HepG2 (cell line): ENCODE results near the gene SLC6A12. TPM values are rescaled to one million over a fixed set of nuclear protein-coding genes. Genes with fewer than 3 reads are reported as not detected.

ENCODE experiments used
- BRCA1 ChIP-seq: sonication (generic); formaldehyde crosslinking; IDR thresholded peaks from 2 replicates; pipeline ENCODE4 v1.4.0; 2020; ENCODE audit warnings: missing genetic modification reagents
- CBX5 ChIP-seq: sonication (generic); formaldehyde crosslinking; IDR thresholded peaks from 2 replicates; pipeline ENCODE4 v1.4.0; 2020; ENCODE audit warnings: missing genetic modification reagents, borderline replicate concordance
- KLF16 ChIP-seq, 2 experiments: sonication (generic) in 1 of 2; formaldehyde crosslinking in 1 of 2; IDR thresholded peaks; 2 replicates each; pipeline versions ENCODE4 v1.6.1 to v1.8.0; 2016 to 2023; ENCODE audit warnings: missing genetic modification reagents in 2 of 2, missing compliant biosample characterization in 1 of 2
- NFAT5 ChIP-seq: sonication (generic); formaldehyde crosslinking; IDR thresholded peaks from 2 replicates; pipeline ENCODE4 v1.4.0; 2020; ENCODE audit warnings: missing genetic modification reagents
- TOE1 ChIP-seq: sonication (generic); formaldehyde crosslinking; IDR thresholded peaks from 2 replicates; pipeline ENCODE4 v1.4.0; 2020; ENCODE audit warnings: mild to moderate bottlenecking, missing genetic modification reagents
- ZEB1 ChIP-seq: IDR thresholded peaks from 2 replicates; pipeline ENCODE4 v1.6.1; 2012; ENCODE audit warnings: mild to moderate bottlenecking, low read depth, inconsistent platforms; ENCODE audit not compliant: insufficient replicate concordance
- ZFX ChIP-seq: sonication (generic); formaldehyde crosslinking; IDR thresholded peaks from 2 replicates; pipeline ENCODE4 v1.4.0; 2020; ENCODE audit warnings: mild to moderate bottlenecking, low read depth, missing genetic modification reagents, moderate library complexity
- ZKSCAN5 ChIP-seq: sonication (generic); formaldehyde crosslinking; IDR thresholded peaks from 2 replicates; pipeline ENCODE4 v1.5.1; 2020; ENCODE audit warnings: mild to moderate bottlenecking, missing genetic modification reagents
- ZNF790 ChIP-seq: sonication (generic); formaldehyde crosslinking; IDR thresholded peaks from 2 replicates; pipeline ENCODE4 v1.8.0; 2022; ENCODE audit warnings: missing genetic modification reagents, mild to moderate bottlenecking, borderline replicate concordance
- polyA plus RNA-seq, 8 experiments: library from polyadenylated mRNA; depleted of rRNA in 3 of 8; stranded (reverse) in 7 of 8; unstranded in 1 of 8; fragments of >200 nt; fragmentation: Illumina TruSeq in 4 of 8; extraction: Trizol in 4 of 8; gene quantifications; 2 replicates each; pipeline versions ENCODE4 v1.2.1 to v1.2.3, GENCODE V29; 2011 to 2016; ENCODE audit warnings: low read depth in 4 of 8, missing spikeins in 1 of 8, mixed read lengths in 1 of 8; ENCODE audit not compliant: insufficient read depth in 1 of 8
- total RNA-seq, 5 experiments: library from RNA; depleted of rRNA; stranded (reverse); fragments of >200 nt; fragmentation: Illumina TruSeq; extraction: Trizol; gene quantifications; 2 replicates each; pipeline ENCODE4 v1.2.3, GENCODE V29; 2016; ENCODE audit warnings: low read depth in 1 of 5
- TF ChIP-seq, protein P1 (sequence below): sonication (generic); formaldehyde crosslinking; IDR thresholded peaks from 2 replicates; pipeline ENCODE4 v1.9.0; 2021; ENCODE audit warnings: missing genetic modification reagents, borderline replicate concordance
- TF ChIP-seq, protein P2 (sequence below): sonication (generic); formaldehyde crosslinking; IDR thresholded peaks from 2 replicates; pipeline ENCODE4 v1.5.0; 2020; ENCODE audit warnings: missing genetic modification reagents
- TF ChIP-seq, protein P3 (sequence below): sonication (generic); formaldehyde crosslinking; IDR thresholded peaks from 2 replicates; pipeline ENCODE4 v1.4.0; 2020; ENCODE audit warnings: missing genetic modification reagents; ENCODE audit errors: not compliant biosample characterization
- TF ChIP-seq, protein P4 (sequence below): sonication (generic); formaldehyde crosslinking; IDR thresholded peaks from 2 replicates; pipeline ENCODE4 v1.8.0; 2022; ENCODE audit warnings: low read depth, missing genetic modification reagents
- TF ChIP-seq, protein P5 (sequence below): IDR thresholded peaks from 2 replicates; pipeline ENCODE4 v1.6.1; 2016; ENCODE audit warnings: missing compliant biosample characterization, missing genetic modification reagents, borderline replicate concordance
- TF ChIP-seq, protein P6 (sequence below): sonication (generic); formaldehyde crosslinking; IDR thresholded peaks from 2 replicates; pipeline ENCODE4 v1.4.0; 2020; ENCODE audit warnings: mild to moderate bottlenecking, missing genetic modification reagents

The SLC6A12 gene
- total and polyA plus RNA-seq, 2 of the 13 experiments (the other 11 are each of a cell fraction or from before 2014, with no cell fraction given), result 3.7 to 18.8 TPM

DNA sequence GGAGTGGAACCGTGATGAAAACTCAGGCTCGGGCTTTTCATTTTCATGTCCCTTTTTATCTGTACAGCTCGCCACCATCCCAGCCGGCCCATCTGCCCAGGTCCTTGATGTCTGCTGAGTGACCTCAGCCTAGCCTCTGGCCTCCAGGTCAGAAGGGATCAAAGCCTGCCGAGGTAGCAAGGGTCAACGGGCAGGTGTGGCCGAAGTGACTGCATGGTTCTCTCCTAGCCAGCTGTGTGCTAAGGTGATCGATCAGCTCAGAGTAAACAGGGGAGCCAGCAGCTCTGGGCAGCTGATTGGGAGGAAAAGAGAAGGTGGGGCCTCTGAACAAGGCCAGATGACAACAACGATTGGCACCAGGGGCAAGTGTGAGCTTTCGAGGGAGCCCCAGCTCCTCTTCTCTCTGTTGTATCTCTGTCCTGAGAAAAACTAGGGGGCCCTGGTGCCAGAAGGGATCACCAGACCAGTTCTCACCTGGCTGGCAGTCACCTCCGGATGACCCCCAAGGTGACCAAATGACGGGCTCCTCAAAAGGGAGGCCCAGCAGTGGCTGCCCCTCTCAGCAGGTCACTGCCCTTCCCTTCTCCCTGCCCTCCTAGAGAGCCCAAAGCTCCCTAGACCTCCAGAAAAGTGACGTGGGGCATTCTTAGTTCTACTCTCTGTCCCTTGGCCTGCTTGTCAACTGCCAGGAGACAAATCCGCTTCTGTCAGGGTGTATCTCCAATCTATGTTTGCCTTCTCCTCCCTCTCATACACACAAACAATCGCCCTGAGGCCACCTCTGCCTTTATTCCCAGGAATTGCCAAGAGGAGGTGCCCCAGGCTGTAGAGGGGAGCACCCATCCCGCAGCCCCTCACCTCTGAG is 3.4 kb downstream of the SLC6A12 start (continued):
- TF ChIP-seq NFAT5 (CRISPR knock-in tag), result no peak
- no peak for TF ChIP-seq ZKSCAN5 (CRISPR knock-in tag)
- no peak for TF ChIP-seq ZNF790
- TF ChIP-seq ZFX (CRISPR knock-in tag), result peak; percentile 75
- TF ChIP-seq, protein P1, sequence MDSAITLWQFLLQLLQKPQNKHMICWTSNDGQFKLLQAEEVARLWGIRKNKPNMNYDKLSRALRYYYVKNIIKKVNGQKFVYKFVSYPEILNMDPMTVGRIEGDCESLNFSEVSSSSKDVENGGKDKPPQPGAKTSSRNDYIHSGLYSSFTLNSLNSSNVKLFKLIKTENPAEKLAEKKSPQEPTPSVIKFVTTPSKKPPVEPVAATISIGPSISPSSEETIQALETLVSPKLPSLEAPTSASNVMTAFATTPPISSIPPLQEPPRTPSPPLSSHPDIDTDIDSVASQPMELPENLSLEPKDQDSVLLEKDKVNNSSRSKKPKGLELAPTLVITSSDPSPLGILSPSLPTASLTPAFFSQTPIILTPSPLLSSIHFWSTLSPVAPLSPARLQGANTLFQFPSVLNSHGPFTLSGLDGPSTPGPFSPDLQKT (CRISPR knock-in tag), result no peak
- peak; percentile 93 for TF ChIP-seq ZEB1
- TF ChIP-seq, protein P2, sequence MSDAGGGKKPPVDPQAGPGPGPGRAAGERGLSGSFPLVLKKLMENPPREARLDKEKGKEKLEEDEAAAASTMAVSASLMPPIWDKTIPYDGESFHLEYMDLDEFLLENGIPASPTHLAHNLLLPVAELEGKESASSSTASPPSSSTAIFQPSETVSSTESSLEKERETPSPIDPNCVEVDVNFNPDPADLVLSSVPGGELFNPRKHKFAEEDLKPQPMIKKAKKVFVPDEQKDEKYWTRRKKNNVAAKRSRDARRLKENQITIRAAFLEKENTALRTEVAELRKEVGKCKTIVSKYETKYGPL (CRISPR knock-in tag), result no peak
- TF ChIP-seq, protein P3, sequence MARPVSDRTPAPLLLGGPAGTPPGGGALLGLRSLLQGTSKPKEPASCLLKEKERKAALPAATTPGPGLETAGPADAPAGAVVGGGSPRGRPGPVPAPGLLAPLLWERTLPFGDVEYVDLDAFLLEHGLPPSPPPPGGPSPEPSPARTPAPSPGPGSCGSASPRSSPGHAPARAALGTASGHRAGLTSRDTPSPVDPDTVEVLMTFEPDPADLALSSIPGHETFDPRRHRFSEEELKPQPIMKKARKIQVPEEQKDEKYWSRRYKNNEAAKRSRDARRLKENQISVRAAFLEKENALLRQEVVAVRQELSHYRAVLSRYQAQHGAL, result no peak
- peak; percentile 94 for TF ChIP-seq CBX5
- peak in 1 of 2 experiments; percentile 96; a peak in 2 of 4 replicates for TF ChIP-seq KLF16 (CRISPR knock-in tag; IDR thresholded peaks at IDR 0.05)
- peak; percentile 96 for TF ChIP-seq BRCA1 (CRISPR knock-in tag)
- TF ChIP-seq, protein P4, sequence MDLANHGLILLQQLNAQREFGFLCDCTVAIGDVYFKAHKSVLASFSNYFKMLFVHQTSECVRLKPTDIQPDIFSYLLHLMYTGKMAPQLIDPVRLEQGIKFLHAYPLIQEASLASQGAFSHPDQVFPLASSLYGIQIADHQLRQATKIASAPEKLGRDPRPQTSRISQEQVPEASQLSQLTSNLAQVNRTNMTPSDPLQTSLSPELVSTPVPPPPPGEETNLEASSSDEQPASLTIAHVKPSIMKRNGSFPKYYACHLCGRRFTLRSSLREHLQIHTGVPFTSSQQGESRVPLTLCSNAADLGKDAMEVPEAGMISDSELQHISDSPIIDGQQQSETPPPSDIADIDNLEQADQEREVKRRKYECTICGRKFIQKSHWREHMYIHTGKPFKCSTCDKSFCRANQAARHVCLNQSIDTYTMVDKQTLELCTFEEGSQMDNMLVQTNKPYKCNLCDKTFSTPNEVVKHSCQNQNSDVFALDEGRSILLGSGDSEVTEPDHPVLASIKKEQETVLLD (CRISPR knock-in tag), result peak; percentile 64; the same call in 1 of the 2 replicates
- TF ChIP-seq TOE1 (CRISPR knock-in tag), result no peak
- TF ChIP-seq, protein P5, sequence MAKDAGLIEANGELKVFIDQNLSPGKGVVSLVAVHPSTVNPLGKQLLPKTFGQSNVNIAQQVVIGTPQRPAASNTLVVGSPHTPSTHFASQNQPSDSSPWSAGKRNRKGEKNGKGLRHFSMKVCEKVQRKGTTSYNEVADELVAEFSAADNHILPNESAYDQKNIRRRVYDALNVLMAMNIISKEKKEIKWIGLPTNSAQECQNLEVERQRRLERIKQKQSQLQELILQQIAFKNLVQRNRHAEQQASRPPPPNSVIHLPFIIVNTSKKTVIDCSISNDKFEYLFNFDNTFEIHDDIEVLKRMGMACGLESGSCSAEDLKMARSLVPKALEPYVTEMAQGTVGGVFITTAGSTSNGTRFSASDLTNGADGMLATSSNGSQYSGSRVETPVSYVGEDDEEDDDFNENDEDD (CRISPR knock-in tag), result peak; percentile 43; the same call in 1 of the 2 replicates
- TF ChIP-seq, protein P6, sequence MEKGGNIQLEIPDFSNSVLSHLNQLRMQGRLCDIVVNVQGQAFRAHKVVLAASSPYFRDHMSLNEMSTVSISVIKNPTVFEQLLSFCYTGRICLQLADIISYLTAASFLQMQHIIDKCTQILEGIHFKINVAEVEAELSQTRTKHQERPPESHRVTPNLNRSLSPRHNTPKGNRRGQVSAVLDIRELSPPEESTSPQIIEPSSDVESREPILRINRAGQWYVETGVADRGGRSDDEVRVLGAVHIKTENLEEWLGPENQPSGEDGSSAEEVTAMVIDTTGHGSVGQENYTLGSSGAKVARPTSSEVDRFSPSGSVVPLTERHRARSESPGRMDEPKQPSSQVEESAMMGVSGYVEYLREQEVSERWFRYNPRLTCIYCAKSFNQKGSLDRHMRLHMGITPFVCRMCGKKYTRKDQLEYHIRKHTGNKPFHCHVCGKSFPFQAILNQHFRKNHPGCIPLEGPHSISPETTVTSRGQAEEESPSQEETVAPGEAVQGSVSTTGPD (CRISPR knock-in tag), result 0 out of 2 replicates have a peak, but pooled peaks have one; percentile 68
